ENCODE results near the gene ROR1.

The ROR1 gene

DNA sequence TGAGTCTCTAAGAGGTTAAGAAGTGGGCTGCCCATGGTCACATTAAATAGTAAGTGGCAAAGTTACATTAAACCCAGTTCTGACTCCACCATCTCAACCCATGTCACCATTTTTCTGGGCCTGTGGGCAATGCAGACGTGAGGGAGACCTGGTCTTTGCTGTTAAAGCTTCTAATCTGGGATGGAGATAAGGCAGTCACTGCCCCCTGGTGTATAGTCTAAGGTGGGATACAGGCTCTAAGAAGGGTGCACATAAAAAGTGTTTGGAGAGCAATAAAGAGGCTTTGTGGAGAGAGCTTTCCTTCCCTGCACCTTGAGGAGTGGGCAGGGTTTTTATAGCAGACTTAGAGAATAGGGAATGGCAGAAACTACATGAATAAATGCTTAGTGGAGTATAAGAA, 141.3 kb downstream of the ROR1 start:
- FAIRE-seq, result no peak

DNA sequence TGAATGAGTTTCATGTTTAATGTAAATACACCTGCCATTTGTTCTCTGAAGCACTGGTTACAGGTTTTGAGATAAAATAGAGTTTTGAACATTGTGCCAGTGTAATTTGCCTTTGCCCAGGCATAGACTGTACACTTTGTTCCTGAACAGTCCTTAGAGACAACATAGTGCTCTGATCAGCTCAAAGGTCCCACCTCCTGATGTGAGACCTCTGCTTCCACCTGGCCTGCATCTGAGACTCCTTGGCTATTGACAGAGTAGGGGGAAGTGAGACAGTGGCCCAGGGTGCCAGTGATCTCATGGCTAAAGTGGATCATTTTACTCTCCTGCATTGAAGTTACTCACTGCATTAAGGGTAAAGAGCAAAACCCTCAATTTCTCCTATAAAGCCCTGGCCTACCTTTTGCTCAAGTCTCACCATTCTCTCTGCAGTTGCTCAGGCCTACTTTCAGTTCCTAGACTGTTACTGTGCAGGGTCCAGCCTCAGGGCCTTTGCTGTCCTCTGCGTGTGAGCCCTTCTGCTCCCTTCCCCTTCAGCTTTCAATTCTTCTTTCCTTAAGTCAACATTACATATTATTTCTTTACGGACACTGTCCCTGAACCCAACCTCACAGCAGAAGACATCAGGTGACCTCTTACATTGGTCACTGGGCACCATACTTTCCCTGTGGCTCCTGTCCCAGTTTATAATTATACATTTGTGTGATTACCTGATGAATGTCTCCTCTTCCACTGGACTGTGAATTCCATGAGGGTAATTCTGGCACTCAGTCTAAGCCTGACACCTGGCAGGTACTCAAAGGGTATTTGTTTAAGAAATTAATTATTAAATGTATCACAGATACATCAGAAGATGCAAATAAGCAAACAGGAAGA, 142.9 kb downstream of the ROR1 start:
- FAIRE-seq, result no peak

DNA sequence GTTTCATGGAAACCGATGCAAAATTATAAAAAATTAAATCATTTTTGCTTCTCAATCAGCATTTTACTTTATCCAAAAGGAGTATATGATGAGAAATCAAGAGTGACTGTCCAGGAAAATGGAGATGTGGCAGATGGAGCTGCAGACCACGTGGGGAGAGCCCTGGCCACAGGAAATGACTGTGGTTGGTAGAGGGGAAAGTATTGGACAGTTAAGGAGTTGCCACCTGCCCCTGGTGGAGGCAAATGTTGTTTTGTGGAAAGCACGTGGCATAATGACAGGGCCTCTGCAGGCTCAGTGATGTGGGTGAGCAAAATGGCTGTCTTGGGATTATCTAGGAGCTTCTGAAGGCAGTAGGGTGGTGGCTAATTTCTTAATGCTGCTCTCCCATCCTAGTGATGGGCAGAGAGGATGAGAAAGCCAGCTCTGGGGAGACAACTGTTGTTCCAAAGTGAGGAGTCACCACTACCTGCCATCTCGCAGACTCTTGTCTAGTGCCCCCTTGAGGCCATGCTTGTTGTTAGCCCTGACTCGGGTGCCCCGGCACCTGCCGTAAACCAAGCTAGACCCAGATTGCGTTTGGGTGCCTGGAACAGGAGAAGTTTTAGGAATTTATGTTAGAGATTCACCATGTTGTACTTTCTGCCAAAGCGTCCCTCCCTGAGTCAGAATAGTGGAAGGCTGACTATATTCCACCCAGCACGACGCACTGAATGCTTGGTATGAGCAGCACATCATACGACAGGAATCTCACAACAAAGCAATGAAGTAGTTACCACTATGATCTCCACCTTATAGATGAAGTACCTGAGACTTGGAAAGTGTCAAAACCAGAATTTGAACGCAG, 144.0 kb downstream of the ROR1 start:
- no peak for FAIRE-seq

DNA sequence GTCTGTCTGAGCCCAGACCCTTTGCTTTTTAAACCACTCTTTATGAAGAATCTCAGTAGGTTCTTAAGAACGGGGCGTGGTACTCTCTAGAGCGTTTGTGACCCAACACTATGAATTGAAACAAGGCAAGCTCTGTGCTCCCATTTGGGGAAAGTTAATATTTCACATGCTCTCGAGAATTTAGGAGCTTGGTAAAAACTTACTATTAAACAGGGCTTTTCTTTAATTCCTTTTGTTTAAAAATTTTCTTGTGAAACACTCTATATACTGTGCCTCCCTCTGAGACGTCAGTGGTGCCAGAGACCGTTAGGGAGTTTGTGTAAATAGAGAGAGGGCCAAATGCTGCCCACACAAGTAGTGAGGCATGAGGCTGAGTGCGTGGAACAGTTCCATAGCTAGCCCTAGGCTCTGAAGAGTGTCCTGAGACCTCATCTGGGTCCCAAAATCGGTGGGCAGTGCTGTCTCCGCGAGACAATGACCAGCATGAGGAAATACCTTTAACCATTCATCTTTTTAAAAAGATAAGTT, 144.7 kb downstream of the ROR1 start:
- FAIRE-seq, result no peak

DNA sequence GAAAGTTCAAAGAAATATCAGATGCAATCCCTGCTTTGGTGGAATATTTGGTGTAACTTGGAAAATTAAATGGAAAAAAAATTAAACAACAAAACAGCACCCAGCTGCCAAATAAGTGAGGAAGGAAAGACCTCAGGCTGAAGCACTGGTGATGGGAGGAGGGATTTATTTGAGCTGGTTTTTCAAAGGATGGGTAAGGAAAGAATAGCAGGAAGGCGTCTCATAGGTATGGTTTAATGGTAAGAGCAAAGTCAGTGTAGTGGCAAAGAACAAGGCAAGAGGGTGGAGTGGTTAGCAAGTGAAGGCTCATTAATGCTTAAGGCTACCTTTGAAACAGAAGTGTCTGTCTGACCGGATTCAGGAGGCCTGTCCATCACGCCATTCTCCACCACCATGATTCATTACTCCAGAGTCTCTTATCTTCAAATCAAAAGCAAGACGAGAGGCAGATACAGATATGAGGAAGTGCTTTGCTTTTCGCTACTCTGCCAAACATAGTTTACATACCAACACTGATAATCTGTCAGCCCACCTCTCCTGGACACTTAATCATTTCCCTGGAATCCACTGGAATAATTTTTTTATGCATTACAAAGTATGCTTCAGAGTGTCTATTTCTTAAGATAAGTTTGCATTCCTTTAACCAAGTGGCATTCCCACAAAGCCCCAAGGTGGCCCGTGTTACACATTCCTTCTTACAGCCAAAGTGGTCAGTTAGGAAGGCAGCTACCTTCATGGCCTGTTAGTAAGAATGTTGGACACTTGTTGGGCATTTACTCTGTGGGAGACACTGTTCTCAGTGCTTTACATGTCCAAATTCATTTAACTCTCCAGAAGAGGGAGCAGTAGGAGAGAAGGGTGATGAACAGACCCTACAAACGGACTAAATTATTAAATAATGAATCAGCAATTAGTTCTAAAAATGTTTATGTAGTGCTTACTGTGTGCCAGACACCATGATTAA, 146.6 kb downstream of the ROR1 start:
- FAIRE-seq, result no peak

DNA sequence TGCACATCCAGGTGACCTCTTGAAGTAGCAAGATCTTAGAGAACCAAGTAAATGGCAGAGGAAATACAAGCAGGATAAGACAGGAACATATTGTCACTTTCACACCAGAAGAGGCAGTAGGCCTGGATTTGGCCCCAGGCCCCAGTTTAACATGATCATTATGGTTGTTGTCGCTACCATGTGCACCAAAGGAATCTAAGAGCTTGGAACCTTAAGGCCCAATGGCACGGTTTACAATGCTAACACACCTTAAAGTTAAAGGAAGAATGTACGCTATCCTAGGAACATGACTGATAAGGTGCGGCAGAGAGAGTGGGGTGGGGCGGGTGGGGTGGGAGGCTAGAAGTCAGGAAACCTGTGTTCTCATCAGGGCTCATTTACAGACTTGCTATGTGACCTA, 147.5 kb downstream of the ROR1 start:
- FAIRE-seq, result no peak

DNA sequence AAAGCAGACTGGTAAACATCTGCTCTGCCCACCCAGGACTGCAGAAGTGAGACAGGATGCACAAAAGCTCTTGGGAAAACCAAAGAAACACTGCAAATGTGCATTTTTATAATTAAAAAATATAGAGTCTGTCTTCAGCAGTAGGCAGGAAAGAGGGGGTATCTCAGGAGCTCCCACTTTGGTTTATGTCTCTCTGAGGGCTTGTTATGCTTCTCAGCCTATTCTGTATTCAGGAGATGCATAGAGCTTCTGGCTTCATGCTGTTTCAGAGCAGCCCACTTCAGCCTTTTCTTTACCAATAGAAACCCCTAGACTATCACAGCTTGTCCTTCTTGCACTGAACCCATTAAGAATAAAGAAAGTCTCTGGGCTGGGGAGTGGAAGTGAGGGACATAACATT, 148.0 kb downstream of the ROR1 start:
- FAIRE-seq, result no peak

DNA sequence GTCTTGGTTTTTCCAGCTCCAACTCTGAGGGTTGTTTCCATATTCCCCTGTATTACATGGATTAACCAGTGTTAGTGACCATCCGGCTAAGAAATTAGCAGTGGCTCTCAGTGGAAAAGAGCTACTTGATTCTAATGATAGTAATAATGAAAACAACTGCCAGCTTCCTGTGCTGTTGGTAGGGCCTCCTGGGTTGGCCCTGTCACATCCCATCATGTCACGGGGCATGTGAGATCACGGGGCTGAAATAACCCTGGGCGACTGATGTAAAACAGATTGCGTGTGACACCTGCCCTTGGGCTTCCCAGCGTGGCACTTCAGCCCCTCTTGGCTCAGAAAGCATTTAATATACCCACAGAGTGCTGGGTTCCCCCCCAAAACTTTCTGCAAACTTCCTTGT, 149.0 kb downstream of the ROR1 start:
- no peak for FAIRE-seq

DNA sequence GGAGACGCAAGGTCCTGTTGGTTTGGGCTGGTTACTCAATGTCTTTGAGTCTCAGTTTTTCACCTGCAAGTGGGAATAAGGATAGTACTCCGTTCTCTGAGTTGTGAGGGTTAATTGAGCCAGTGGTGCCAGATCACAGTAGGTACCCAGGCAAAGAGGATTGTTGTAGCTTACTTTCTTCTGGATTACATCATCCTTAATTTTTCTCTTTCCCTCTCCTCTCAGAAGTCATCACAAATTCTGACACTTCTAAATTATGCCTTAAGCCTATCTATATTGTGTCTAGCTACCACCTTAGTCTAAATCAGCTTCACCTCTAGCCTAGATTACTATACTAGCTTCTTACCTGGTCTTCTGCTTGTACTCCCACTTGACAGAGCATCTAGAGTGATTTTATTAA, 149.5 kb downstream of the ROR1 start:
- FAIRE-seq, result no peak

DNA sequence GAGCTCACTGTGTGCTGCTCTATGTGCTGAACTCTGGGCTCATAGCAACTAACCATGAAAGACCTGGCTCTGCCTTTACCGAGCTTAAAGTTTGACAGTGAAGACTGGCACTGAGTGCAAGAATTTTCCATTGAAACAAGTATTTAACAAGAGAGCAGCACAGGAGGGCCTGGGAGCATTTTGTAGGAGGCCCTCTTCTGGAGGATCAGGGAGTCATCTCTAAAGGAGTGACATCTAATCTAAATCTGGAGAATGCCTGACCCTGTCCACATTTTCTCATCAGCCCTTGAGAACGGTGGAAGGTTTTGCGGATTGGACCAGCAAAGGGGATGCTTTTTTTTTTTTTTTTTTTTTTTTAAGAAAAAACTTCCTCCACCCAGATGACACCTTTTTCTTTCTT, 150.8 kb downstream of the ROR1 start:
- FAIRE-seq, result no peak

DNA sequence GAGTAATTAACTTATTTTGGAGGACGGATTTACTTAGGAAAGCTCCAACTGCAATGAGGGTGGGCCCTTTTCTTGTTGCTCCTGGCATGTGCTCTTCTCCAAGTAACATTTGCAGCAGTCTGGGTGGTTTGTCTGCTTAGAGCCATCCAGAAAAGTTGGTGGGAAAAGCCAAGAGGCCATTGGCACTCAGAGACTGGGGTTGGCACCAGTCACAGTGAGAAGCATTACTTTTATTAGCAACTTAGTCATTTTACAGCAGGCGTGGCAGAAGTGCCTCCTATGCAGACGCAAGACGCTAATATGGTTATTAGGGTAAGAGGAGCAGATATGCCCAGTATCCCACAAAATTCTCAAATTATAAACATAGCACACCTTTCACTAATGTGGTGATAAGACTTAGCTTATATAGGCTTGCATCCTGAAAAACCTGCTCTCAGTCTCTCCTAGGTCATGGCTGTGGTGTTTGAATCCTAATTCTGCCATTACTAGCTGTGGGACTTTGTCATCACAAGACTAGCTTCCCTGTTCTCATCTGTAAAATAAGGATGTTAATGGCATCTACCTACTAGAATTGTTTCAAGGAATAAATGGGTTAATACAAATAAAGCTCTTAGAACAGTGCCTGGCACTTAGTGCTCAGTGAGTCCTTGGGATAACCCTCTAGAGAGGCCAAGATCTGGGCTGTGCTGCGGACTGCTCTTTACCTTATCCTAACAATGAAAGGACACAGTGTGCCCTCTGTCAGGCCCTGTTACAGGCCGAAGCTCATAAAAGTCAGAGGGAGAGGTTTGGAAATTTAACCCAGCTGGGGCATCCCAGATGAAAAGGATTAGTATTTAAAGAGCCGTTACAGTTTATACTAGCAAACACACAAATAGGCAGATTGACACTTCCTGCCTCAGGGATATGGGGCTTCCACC, 154.6 kb downstream of the ROR1 start:
- no peak for FAIRE-seq

DNA sequence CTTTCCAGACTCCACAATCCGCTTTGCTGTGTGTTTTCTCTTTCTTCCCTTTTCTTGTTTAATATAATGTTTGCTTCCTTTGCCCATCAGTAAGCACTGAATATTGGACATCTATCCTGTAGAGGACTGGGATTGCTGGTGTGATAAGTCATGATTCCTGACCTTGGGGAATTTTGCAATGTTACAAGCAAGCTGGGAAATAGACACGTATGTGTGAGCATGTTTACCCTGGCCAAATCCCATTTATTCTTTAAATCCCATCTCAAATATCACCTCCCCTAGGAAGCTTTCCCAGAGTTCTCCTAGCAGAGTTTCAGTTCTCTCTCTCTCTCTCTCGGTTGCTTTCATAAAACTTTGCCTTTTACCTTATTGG, 155.3 kb downstream of the ROR1 start:
- FAIRE-seq, result no peak

DNA sequence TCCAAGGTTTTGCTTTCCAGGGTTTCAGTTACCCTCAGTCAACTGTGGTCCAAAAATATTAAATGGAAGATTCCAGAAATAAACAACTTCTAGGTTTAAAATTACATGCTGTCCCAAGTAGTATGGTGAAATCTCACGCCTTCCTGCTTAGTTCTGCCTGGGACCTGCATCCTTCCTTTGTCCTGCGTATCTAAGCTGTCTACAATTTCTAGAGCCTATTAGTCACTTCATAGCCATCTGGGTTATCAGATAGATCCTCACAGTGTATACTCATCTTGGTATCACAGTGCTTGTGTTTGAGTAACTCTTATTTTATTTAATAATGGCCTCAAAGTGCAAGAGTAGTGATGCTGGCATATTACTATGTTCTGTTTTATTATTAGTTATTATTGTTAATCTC, 157.7 kb downstream of the ROR1 start:
- FAIRE-seq, result no peak

DNA sequence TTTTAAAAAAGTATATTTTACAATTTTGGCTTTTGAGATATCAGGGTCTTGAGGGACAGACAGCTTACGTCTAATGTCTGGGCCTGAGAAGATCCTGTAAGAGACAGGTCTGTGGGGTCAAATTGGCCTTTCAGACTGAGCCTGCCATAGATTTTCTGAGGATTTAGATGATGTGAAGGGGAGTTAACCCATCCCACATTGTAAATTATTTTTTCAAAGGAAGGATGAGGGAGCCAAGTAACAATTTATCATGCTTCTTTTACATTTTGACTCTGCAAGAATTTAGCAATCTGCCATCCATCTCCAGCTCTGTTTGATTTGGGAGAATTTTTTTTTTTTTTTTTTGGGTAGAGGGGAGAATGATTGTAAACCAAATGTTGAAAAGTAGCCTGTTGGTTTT, 160.9 kb downstream of the ROR1 start:
- no peak for FAIRE-seq

DNA sequence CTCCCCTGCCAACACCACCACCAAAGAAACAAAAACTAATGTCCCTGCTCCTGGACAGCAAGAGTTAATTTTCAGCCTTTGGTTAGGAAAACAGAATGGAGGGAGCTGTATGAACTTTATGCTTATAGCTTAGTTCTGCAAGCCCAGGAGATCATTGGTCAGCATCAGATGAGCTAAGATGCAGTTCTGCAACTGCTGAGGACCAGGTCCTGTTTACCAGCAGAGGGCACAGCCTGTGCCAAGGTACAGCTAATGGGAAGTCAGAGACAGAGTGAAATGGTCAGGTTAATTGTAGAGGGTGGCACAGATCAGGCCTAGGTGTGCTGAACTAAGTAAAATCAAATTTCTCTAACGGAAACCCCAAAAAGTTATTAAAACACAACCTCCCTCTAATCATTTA, 161.3 kb downstream of the ROR1 start:
- no peak for FAIRE-seq

DNA sequence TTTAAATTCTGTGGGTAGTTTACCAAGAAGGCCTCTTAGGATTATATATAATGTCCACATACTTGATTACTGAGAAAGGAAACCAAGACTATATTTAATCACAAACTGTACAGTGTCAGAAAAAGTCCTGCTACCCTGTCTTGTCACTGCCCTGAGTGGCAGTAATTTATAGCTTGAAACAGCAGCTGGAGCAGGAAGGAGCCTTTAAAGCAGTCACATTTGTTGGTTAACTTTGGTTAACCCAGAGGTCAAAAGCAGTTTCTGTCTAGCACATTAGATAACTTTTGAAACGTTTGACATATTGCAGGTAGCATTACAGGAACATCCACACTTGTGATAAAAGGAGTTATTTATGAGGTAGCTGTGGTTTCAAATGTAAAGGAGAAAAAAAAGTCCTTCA, 161.7 kb downstream of the ROR1 start:
- FAIRE-seq, result no peak

DNA sequence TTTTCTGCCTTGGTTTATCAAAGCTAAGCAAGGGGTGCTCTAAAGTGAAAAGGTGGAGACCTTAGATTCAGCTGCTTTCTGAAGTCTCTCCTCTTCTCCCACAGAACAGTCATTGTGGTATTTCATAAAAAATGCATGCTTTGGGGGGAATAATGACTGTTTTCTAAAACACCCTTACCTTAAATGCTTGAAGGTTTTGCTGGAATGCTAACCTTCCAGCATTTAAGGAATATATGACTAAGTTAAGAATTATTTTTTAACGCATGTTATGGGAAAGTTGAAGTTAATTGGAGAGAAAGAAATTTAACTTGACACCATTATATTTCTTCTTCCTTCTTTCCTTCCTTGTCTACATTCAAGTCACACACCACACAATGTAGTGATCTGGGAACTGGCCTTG, 162.5 kb downstream of the ROR1 start:
- no peak for FAIRE-seq

DNA sequence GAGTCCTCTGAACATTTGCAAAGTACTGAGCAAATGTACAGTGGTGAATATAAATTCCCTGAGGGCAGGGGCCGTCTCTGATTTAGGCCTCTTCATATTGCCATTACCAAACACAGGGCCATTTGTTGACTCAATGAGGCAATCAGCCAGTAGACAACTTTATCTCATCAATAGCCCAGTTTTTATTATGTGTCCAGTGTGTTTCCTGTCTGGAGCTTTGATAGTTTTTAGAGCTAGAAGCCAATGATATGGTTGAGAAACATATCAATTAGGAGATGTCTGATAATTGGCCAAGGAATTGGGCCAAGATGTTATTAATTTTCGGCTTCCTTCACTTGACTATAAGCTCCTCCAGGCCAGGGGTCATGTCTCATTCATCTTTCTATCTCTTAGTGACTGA, 163.0 kb downstream of the ROR1 start:
- no peak for FAIRE-seq

DNA sequence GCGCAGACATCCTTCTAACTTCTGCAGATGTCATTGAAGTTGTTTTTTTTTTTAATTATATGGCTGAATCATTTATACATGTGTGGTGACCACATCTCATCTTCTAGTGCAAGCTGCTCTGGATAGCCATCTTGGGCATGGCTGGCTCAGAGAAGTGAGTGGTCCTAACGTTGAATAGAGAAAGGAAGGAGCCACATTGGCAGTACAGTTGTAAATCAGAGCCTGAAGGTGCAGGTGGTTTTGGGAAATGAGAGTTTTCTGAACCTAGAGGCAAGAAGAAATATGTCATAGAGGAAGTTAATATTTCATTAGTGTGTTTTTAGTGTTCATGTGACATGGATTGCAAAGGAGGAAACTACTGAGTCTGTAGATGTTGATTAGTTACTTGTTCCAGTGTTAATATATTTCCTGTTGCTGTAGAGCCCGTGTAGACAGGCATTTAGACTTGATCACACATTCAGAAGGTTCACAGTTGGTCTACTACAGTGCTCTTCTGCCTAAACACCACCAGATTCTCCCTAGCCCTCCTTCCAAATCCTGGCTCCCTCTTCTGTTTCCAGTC, 163.7 kb downstream of the ROR1 start:
- no peak for FAIRE-seq

DNA sequence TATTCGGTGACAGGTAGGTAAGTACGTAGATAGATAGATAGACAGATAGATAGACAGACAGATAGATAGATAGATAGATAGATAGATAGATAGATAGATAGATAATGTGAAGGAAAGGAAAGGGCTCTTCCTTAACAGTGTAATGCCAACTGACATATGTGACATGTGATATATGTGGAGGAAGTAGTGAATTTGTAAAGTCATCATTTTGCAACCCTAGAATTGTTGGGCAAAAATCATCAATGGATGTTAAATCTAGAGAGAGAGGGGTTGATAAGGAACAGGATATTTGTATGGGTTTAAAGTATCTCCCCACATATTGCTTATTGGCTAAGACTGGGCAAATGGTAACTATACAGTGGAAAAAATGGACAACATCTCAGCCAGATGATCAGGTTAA, 166.6 kb downstream of the ROR1 start:
- FAIRE-seq, result no peak

DNA sequence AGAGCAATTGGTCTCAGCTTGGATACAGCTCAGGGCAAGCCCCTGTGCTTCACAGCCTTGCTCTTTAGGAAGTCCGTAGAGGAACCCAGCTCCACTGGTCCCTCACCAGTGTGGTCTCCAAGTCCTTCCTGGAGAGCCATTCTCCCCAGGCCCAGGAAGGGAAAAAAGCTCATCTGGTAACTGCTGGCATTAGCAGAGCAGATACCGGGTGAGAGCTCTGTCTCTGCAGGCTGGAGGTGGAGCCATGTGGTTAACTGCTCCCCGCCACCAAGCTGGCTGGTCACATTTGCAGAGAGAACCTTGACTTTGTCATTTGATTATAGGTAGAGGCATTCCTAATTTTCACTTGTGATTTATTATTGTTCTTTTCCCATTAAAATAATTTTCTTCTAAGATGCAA, 169.6 kb downstream of the ROR1 start:
- no peak for FAIRE-seq

Data from G401.6 (cell line).